CD4-positive, alpha-beta T cell treated with Interleukin-4 for 4 hours (primary cell): ENCODE data around the gene TMEM151B.
"Not testable (repeated sequence)": the region's sequence is repeated elsewhere in the genome, so short reads cannot be mapped to it uniquely, and the experiment has no call there.

Experiments used
- DNase-seq: peaks from one replicate; pipeline ENCODE4 v3.0.0-alpha.2; 2020

The TMEM151B gene

DNA sequence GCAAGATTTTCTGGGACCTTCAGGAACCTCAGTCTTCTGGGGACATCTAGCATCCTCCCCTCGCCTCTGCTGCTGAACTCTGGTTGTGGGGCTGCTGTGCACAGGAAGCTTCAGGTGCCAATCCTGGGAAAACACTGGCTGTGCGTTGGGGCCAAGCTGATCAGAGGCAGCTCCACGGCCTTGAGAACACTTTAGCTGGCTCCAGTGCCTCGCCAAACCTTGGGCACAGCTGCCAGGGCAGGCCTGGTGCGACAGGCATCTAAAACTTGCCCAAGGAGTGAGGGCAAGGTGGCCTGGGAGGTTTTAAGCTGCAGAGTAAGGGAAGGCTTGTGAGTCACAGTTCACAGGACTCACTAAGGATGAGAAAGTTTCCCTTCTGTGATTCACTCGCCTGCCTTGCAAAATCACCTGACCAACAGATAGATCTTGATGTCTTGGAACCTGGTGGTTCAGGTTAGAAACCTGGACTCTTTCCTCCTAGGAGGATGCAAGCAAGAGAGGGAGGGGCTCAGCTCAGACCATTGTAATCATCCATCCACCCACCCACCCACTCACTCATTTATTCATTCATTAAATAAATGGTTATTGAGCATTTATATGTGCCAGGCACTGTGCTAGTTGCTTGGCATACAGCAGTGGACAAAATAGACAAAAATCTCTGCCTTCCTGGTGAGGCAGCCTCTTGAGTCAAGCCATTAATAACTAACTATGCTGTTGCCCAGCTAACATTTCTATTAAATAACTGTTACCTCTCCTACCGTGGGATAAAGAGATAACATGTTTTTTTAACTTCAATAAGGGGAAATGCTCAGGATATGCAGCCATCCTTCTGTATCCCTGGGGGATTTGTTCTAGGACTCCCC lies 69.7 kb downstream of the TMEM151B start:
- DNase-seq, result no peak

DNA sequence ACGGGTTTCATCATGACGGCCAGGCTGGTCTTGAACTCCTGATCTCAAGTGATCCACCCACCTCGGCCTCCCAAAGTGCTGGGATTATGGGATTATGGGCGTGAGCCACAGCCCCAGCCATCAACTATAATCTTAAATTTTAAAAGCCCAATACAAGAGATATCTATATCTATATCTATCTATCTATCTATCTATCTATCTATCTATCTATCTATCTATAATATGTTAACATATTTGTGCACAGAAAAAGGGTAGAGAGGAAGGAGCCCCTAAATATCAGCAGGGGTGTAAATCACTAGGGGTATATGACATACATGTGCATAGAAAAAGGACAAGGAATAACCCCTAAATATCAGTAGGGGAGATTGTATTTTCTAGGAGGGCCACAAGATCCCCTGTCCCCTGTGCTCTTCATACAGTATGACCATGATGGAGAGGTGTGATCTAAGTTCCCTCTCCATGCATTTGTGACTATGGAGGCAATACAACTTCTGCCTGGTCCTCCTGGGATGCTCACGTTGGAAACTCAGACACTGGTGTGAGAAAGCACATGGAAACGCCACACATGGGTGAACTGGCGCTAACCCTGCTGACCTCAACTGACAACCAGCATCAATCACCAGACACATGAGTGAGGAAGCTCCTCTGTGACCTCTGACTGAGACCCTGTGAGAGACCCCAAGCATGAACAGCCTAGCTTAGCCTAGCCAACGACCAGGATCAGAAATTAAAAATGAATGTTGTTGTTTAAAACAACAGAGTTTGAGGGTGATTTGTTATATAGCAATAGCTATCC lies 71.0 kb downstream of the TMEM151B start:
- DNase-seq, result no peak

- DNase-seq, result no peak
These were observed 71.8 kb downstream of the TMEM151B start for GRCh38 chr6:44342052-44342451.

- no peak for DNase-seq
These were observed 72.2 kb downstream of the TMEM151B start, which contains the start of gene SPATS1 for GRCh38 chr6:44342489-44342888. TSS of gene SPATS1 (plus strand) at chr6:44342650. CDS start at chr6:44343096, 446 bp downstream.

DNA sequence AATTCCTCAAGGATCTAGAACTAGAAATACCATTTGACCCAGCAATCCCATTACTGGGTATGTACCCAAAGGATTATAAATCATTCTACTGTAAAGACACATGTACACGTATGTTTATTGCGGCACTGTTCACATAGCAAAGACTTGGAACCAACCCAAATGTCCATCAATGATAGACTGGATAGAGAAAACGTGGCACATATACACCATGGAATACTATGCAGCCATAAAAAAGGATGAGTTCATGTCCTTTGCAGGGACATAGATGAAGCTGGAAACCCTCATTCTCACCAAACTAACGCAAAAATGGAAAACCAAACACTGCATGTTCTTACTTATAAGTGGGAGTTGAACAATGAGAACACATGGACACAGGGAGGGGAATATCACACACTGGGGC lies 76.6 kb downstream of the TMEM151B start:
- not testable (repeated sequence) for DNase-seq

DNA sequence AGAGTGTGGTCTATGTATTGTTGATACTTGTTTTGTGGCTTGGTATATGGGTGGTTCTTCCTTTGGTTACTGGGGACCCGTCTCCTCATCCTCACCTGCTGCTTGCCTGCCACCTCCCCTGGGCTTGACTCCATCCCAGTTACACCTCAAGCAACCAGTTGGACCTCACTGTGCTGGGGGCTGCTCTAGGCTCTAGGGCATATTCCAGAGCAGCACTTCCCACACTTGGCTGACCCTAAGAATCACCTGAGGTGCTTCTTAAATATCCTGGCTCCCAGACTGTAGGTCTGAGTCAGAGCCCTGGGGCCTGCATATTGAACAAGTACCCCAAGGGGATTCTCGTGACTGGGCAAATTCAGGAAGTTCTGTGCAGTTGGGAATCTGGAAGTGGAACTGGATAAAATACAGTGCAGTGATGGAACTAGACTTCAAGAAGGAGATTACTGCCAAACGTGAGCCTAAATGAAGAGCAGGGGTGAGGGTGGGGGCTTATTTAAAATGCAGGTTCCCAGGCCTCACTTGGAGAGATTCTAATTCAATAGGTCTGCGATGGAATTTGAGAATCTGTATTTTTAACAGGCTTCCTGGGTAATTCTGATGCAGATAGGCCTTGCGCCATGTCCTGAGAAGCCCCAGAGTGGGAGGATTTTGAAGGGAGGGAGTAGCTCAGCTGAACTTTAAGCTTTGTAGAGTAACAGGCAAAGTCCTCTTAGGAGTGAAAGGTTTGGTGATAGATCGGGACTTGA lies 79.8 kb downstream of the TMEM151B start:
- DNase-seq, result no peak

DNA sequence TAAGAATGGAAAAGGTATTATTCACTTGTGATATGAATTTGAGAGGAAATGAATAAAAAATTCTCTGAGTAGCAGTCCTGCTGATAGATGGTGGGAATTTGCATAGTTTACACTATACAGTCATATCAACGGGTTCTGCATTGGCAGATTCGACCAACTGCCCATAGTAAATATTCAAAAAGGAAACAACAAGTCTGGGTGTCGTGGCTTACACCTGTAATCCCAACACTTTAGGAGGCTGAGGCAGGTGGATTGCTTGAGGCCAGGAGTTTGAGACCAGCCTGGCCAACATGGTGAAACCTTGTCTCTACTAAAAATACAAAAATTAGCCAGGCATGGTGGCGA lies 80.4 kb downstream of the TMEM151B start:
- DNase-seq, result not testable (repeated sequence)

GRCh38 chr6:44352259-44352658 lies 82.0 kb downstream of the TMEM151B start:
- DNase-seq, result no peak

GRCh38 chr6:44353336-44353735 lies 83.1 kb downstream of the TMEM151B start:
- no peak for DNase-seq

DNA sequence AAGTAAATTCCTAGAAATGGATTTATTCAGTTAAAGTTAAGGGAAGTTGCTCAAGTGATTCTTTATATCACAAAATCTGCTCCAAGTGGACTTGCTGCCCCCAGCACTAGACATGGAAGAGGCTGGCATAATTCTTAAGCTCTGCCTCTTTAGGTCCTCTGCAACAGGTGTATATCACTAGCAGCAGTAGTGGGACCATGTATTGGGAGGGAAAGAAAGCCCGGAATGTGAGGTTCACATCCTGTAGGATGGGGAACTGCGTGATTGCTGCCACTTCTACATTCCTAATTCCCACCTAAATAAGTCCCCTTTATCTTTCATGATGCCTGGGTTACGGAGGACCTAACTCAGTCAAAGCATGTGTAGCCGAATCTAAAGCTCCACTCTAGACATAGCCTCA lies 85.4 kb downstream of the TMEM151B start:
- DNase-seq, result no peak

DNA sequence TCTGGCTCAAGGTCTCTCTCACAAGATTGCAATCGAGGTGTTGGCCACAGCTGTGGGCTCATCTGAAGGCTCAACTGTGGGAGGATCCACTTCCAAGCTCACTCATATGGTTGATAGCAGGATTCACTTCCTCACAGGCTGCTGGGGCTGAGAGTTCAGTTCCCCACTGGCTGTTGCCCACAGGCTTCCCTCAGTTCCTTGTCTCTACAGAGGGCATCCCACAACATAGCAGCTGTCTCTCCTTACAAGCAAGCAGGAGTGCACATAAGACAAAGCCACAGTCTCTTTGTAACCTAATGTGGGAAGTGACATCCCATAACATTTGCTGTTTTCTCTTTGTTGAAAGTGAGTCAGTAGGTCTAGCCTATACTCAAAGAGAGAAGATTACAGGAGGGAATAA lies 86.2 kb downstream of the TMEM151B start:
- no peak for DNase-seq
